OCI-LY7 (cell line): ENCODE data around the gene LPAR3. TPM values are rescaled to one million over a fixed set of nuclear protein-coding genes. Genes with fewer than 3 reads are reported as not detected.

Experiments used
- BruUV-seq: library from RNA; stranded (reverse); fragments of 400-500 nt; replicated peaks from 2 replicates; lab custom pipeline; 2021; lab: Mats Ljungman, UMichigan
- CTCF ChIA-PET: fragments of 300-600 bp; sonication (Branson Sonifier 250); formaldehyde crosslinking; loops from one replicate; lab custom pipeline; 2022; ENCODE audit warnings: antibody characterized with exemption; ENCODE audit not compliant: unreplicated experiment; lab: Charles Lee
- POLR2A ChIA-PET: fragments of 300-600 bp; sonication (Branson Sonifier 250); formaldehyde crosslinking; loops from one replicate; lab custom pipeline; 2022; ENCODE audit warnings: antibody characterized with exemption; lab: Charles Lee
- DNase-seq: peaks from one replicate; pipeline ENCODE4 v3.0.0-alpha.2; 2015; ENCODE audit warnings: low spot score
- H2AFZ ChIP-seq: fragments of 200-600 bp; sonication (generic), shearing (Covaris generic); 2 replicates; pipeline ENCODE4 v1.6.1; 2014; ENCODE audit warnings: mild to moderate bottlenecking, antibody characterized with exemption, low read length, moderate library complexity
- H3K27ac ChIP-seq: fragments of 200-600 bp; sonication (generic); 2 replicates; pipeline ENCODE4 v1.5.1; 2014; ENCODE audit warnings: mixed run types, low read depth, mild to moderate bottlenecking, moderate library complexity, low read length, inconsistent platforms; ENCODE audit not compliant: poor library complexity, severe bottlenecking
- H3K36me3 ChIP-seq: fragments of 200-600 bp; sonication (generic); 2 replicates; pipeline ENCODE4 v1.6.1; 2014; ENCODE audit warnings: mild to moderate bottlenecking, antibody characterized with exemption, low read length, moderate library complexity, mixed read lengths; ENCODE audit not compliant: insufficient read depth
- H3K4me1 ChIP-seq: fragments of 200-600 bp; sonication (generic); 2 replicates; pipeline ENCODE4 v1.5.1; 2014; ENCODE audit warnings: mild to moderate bottlenecking, low read length; ENCODE audit not compliant: insufficient read depth, poor library complexity, severe bottlenecking
- H3K4me2 ChIP-seq: fragments of 200-600 bp; sonication (generic); 2 replicates; pipeline ENCODE4 v1.6.1; 2014; ENCODE audit warnings: mild to moderate bottlenecking, low read length
- H3K4me3 ChIP-seq: fragments of 200-600 bp; sonication (generic); 2 replicates; pipeline ENCODE4 v1.5.1; 2014; ENCODE audit warnings: mild to moderate bottlenecking, low read depth, low read length; ENCODE audit not compliant: poor library complexity, severe bottlenecking
- H3K79me2 ChIP-seq: fragments of 200-600 bp; sonication (generic); 2 replicates; pipeline ENCODE4 v1.6.1; 2016; ENCODE audit warnings: low read depth, mild to moderate bottlenecking, low read length, moderate library complexity, mixed read lengths; ENCODE audit not compliant: insufficient read depth
- H3K9me2 ChIP-seq: fragments of 200-600 bp; sonication (generic); 2 replicates; pipeline ENCODE4 v1.6.1; 2016; ENCODE audit warnings: mild to moderate bottlenecking, low read length, mixed read lengths; ENCODE audit not compliant: insufficient read depth
- H3K9me3 ChIP-seq: fragments of 200-600 bp; sonication (generic); 2 replicates; pipeline ENCODE4 v1.6.1; 2014; ENCODE audit warnings: mild to moderate bottlenecking, mixed run types, low read length, mixed read lengths
- H4K20me1 ChIP-seq: fragments of 200-600 bp; sonication (generic); 2 replicates; pipeline ENCODE4 v1.6.1; 2014; ENCODE audit warnings: mild to moderate bottlenecking, antibody characterized with exemption, low read length, moderate library complexity, mixed read lengths; ENCODE audit not compliant: insufficient read depth
- CTCF ChIP-seq: fragments of 200-600 bp; sonication (generic); conservative IDR thresholded peaks from 2 replicates; pipeline ENCODE4 v1.5.1; 2014; ENCODE audit warnings: mild to moderate bottlenecking, antibody characterized with exemption, low read length, moderate library complexity, mixed read lengths
- EZH2phosphoT487 ChIP-seq: fragments of 200-600 bp; sonication (generic); IDR thresholded peaks from 2 replicates; pipeline ENCODE4 v1.6.1; 2018; ENCODE audit warnings: low read depth, borderline replicate concordance, mild to moderate bottlenecking, mixed run types, antibody characterized with exemption, low read length, moderate library complexity, mixed read lengths
- intact Hi-C: fragments of 100-400 bp; cut with micrococcal nuclease; formaldehyde crosslinking; loops from one replicate; pipeline ENCODE4 v1.10.0; 2022; ENCODE audit not compliant: unreplicated experiment
- total RNA-seq, 2 experiments: library from RNA; depleted of rRNA in 1 of 2; stranded (reverse); fragments of >200 nt in 1 of 2; shearing (Covaris generic) in 1 of 2; gene quantifications; 2 replicates each; pipeline ENCODE4 v1.2.3, GENCODE V29; 2014 to 2022

LPAR3 gene
- total RNA-seq, 2 experiments from 2014 or later = not detected

GRCh38 chr1:84771895-84772294 is 121.1 kb downstream of the LPAR3 start:
- CTCF ChIA-PET = interaction anchor here (1.2 kb wide), 1 partner anchor 10 kb away, joined by 5 read pairs; no protein-coding TSS in a partner anchor
- Histone ChIP-seq H3K4me3 (no peak overlapping the region), H3K9me2 (no peaks in the 10 kb centered on the region), H3K4me2 (no peak overlapping the region), H3K27ac (no peak overlapping the region), H3K4me1 (no peaks in the 10 kb centered on the region), H4K20me1 (no peaks in the 10 kb centered on the region), H3K36me3 (no peaks in the 10 kb centered on the region), H2AFZ (no peak overlapping the region), H3K9me3 (no peaks in the 10 kb centered on the region), H3K79me2 (no peaks in the 10 kb centered on the region)
- intact Hi-C loops = loop anchor here (1.0 to 5.0 kb wide), 3 partner anchors 165 to 840 kb away; no protein-coding TSS in a partner anchor
- BruUV-seq = no TSS peak
- TF ChIP-seq CTCF (no peak), EZH2phosphoT487 (no peak)
- POLR2A ChIA-PET = no interaction called here
- no peak for DNase-seq

- DNase-seq = no peak
- intact Hi-C loops = loop anchor here (5.0 kb wide), 2 partner anchors 167 to 838 kb away; no protein-coding TSS in a partner anchor
- Histone ChIP-seq H3K36me3 (no peaks in the 10 kb centered on the region), H3K9me2 (no peaks in the 10 kb centered on the region), H3K4me1 (no peaks in the 10 kb centered on the region), H3K4me3 (no peak overlapping the region), H3K4me2 (no peak overlapping the region), H4K20me1 (no peaks in the 10 kb centered on the region), H3K27ac (no peak overlapping the region), H3K9me3 (no peaks in the 10 kb centered on the region), H2AFZ (no peak overlapping the region), H3K79me2 (no peaks in the 10 kb centered on the region)
- ChIA-PET POLR2A (interaction anchor here (1.6 kb wide), 1 partner anchor 10 kb away, joined by 3 read pairs; no protein-coding TSS in a partner anchor), CTCF (no interaction called here)
- TF ChIP-seq CTCF = no peak
- TF ChIP-seq EZH2phosphoT487 = no peak
- no TSS peak for BruUV-seq
These were observed 122.5 kb downstream of the LPAR3 start for GRCh38 chr1:84770481-84770880.

GRCh38 chr1:84769636-84770035 is 123.4 kb downstream of the LPAR3 start:
- BruUV-seq = no TSS peak
- Histone ChIP-seq H3K79me2 (no peaks in the 10 kb centered on the region), H3K36me3 (no peaks in the 10 kb centered on the region), H3K27ac (no peak overlapping the region), H3K9me3 (no peaks in the 10 kb centered on the region), H4K20me1 (no peaks in the 10 kb centered on the region), H3K4me3 (no peak overlapping the region), H2AFZ (no peak overlapping the region), H3K9me2 (no peaks in the 10 kb centered on the region), H3K4me1 (no peaks in the 10 kb centered on the region), H3K4me2 (no peak overlapping the region)
- TF ChIP-seq CTCF (no peak), EZH2phosphoT487 (no peak)
- POLR2A ChIA-PET = interaction anchor here (0.5 to 1.6 kb wide), 3 partner anchors 9 to 662 kb away, joined by 3 to 4 read pairs (median 3); no protein-coding TSS in a partner anchor
- DNase-seq = no peak
- CTCF ChIA-PET = no interaction called here
- intact Hi-C loops = loop anchor here (5.0 kb wide), 2 partner anchors 168 to 837 kb away; no protein-coding TSS in a partner anchor
